ENCODE results near the gene CSNK1E.
A peak's percentile ranks its signal among the peaks of the same experiment; 100 is the strongest.
"Not testable (repeated sequence)": the region's sequence is repeated elsewhere in the genome, so short reads cannot be mapped to it uniquely, and the experiment has no call there.

CSNK1E gene

DNA sequence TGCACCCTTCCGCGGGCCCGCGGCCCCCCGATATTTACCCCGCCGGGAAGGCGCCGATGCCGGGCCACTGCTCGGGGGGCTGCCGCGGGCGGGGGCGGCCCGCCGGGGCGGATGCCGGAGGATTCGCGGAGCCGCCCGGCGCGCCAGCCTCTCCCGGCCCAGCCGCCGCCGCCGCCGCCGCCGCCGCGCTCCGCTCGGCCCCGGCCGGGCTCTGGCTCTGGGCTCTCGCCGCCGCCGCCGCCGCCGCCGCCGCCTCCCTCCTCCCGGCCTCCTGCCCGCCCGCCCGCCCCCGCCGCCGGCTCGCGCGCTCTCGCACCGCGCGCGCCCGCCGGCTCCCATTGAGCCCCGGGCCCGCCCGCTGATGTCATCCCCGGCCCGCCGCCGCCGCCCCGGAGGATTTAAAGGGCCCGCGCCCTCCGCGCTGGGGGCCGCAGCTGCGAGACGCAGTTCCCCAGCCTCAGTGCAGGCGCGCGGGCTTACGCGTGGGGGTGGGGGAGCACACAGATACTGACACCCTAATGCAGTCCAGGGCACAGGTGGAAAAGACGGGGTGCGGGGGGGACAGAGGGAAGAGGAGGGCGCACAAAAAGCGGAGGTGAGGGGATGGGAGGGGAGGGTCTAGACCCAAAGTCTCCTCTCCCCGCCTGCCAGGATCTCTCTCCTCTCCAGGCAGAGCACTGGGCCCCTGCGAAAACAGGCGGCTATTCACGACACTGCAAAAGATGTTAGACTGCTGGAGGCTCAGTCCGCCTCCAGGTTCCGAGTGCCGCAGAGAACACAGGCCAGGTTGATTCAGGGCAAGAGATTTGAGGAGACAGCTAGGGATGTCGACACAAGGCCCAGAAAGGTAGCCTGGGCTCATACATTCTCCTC lies at the start of gene CSNK1E:
Gene CSNK1E (minus strand): TSS at position 312 of the 873 bp plus-strand sequence. CDS start 3,276 bp downstream, outside the sequence.
- DNase-seq: peak; percentile 91

DNA sequence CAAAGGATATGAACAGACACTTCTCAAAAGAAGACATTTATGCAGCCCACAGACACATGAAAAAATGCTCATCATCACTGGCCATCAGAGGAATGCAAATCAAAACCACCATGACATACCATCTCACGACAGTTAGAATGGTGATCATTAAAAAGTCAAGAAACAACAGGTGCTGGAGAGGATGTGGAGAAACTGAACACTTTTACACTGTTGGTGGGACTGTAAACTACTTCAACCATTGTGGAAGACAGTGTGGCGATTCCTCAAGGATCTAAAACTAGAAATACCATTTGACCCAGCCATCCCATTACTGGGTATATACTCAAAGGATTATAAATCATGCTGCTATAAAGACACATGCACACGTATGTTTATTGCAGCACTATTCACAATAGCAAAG lies 48.6 kb upstream of the CSNK1E start:
- not testable (repeated sequence) for DNase-seq

DNA sequence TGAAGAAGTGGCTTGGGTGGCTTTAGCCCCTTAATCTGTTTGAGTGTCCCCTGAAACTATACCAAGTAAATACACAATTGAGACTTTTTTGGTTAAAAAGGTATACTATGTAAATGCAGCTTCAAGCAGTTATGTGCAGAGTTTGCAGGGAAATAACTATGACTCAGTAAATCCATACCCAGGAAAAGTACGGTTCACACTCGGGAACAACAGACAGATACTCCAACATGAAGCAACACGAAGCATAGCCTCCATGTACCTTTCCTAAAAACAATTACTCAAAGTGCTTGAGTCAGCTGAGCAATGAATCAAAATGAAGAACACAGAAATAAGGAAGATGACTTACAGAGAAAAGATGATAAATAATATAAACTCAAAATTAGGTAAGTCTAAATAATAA lies 47.9 kb upstream of the CSNK1E start:
- not testable (repeated sequence) for DNase-seq

DNA sequence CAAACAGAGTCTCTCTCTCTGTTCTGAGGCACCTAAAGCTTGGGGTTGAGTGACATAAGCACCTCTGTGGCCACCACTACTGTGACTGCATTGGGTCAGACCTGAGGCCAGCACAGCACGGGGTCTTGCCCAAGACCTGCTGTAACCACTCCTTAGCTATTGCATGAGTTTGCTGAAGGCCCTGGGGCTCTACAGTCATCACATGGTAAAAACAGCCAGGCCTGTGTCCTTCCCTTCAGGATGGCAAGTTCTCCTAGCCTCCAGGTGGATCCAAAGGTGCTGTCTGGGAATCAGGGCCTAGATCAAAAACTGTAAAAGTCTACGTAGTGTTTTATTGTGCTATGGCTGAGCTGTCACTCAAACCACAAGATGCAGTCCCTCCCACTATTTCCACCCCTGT lies 43.3 kb upstream of the CSNK1E start:
- not testable (repeated sequence) for DNase-seq

DNA sequence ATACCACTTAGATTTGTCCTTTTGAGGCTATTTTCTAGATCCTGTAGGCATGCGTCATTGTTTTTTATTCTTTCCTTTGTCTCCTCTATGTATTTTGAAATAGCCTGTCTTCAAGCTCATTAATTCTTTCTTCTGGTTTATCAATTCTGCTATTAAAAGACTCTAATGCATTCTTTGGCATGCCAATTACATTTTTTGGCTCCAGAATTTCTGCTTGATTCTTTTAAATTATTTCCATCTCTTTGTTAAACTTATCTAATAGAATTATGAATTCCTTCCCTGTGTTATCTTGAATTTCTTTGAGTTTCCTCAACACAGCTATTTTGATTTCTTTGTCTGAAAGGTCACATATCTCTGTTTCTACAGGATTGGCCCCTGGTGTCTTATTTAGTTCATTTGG lies 42.6 kb upstream of the CSNK1E start:
- not testable (repeated sequence) for DNase-seq

DNA sequence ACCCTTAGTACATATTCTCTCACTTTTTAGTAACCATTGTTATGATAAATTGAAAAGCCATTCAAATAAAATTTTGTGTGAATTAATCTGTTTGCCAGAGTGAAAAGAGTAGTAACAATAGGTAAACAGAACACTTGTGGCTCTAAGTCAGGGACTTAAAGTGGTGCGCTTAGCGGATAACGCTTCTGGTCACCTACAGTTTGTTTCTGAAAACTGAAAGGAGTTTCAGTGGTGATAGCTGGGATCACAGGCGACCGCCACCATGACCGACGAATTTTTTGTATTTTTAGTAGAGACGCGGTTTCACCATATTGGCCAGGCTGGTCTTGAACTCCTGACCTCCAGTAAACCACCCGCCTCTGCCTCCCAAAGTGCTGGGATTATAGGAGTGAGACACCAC lies 40.7 kb upstream of the CSNK1E start:
- DNase-seq: not testable (repeated sequence)

DNA sequence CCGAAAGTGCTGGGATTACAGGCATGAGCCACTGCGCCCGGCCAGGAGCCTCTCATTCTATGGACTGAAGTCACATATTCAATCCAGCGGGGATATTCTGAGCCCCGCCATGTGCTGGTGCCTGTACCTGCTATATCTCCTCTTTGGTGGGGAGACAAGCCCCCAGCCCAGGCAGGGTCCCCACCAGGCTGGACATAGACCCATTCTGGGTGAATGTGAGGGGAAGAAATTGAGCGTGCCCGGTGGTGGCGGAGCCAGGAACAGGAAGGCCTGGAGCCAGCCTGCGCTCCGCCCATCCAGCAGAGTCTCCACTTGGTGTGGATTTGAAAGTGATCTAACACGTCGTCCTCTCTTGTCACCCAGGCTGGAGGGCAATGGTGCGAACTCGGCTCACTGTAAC lies 38.0 kb upstream of the CSNK1E start:
- peak; percentile 47 for DNase-seq

DNA sequence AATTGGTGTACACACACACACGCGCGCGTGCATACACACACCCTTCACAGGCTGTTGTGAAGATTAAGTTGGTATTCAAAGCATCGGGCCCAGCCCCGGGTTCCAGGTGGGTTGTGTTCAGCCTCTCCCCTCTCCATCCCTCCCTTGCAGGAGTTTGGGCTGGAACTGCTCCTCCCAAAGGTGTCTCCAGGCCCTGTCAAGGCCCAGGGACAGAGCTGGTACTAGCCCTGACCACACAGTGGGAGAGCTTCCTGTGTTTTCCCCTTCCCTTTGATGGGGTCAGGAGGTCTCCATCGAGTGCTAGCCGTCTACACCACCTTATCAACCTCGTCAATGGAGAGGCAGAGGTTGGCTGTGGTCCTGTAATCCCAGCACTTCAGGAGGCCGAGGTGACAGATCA lies 36.5 kb upstream of the CSNK1E start:
- DNase-seq: no peak

DNA sequence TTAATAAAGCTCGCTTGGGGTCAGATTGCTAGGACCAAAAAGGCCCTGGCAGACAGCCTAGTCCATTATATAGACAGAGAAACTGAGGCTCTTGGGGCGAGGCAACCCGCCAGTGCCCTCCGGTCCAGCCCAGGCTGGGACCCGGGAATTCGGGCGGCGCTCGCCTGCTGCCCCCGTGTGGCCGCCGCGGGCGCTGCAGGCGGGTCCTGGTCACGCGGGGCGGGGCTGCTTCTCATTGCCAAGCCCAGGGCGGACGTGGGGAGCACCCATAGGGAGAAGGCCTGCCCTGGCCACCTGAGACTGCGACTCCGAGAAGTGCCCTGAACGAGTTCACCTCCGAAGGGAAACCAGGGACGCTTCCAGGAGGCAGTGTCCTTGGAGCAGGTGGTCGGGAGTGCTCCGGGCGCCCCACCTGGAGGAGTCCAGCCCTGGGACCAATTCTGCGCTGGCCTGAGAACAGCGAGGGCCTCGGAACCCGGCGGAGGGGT lies 36.0 kb upstream of the CSNK1E start:
- peak; percentile 89 for DNase-seq

DNA sequence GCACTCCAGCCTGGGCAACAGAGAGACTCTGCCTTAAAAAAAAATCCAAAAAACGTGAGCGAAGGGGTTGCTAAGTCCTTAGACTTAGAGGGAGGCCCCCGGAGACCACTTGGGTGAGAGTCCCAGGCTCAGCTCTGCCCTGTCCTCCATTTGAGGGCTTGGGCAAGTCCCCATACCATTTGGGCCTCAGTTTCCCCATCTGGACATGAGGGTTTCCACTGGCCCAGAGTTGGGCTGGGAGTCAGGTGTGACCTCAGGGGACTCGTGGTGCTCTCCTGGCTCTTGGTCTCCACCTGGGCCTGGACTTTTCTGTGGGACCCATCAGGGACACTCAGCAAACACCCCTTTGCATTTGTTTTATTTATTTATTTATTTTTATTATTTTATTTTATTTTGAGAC lies 35.2 kb upstream of the CSNK1E start:
- DNase-seq: peak; percentile 30

DNA sequence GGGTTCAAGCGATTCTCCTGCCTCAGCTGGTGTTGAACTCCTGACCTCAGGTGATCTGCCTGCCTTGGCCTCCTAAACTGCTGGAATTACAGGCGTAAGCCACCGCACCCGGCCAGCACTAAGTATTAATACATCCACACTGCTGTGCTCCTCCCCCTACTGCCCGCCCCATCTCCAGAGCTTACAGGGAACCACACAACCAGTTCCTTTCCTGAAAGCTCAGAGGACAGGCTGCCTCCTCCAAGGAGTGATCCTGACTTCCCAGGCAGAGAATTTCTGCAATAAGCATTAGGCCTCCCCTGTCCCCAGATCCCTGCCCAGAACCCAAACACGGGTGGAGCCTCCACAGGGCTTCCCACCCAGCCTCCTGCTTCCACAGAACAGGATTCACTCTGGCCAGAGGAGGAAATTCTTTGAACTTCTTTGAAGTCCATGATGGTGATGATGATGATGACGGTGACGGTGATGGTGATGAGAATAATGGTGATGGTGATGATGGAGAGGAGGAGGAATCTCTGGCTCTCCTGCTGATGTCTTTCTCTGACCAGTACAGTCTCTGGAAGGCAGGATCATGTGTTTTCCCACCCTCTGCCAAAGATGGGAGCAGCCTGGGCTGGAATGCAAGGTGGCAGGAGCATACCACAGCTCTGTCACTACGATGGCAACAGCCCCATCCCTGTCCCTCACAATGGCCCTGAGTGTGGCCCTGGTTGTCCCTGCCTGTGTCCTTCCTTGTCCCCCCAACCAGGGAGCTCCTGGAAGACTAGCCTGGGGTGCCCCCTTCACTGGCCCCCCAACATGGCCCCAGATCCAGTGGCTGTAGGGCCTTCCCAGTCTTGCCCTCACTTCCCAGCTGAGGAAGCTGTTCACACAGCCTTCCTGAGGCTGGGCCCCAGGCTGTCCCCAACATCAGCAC lies 33.5 kb upstream of the CSNK1E start:
- peak; percentile 24 for DNase-seq

DNA sequence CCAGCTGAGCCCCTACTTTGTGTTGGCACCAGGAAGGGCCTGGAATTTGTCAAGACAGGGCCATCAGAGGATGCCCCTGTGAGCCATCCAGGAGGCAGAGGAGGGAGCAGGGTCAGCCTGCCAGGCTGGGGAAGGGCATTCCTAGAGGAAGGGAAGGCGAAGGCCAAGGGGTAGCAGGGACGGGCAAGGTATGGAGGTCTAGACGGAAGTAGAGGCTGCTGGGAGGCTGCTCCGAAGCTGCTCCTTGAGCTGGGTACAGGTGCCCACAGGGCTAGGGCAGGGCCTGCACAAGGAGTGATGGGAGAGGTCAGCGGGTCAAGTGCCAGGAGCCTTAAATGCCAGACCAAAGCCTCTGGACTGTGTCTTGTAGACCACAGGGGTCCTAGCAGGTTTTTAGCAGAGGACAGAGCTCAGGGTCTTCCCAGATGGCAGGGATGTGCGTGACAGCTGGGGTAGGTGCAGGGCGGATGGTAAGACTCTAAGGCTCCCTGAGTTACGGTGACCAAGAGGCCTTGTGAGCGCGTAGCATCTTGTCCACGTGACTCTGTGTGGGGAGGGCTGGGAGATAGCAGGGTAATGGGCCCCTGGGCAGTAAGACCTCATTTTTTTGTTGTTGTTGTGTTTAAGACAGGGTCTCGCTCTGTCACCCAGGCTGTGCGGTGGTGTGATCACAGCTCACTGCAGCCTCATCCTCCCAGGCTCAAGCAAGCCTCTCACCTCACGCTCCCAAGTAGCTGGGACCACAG lies 31.7 kb upstream of the CSNK1E start:
- peak; percentile 44 for DNase-seq

DNA sequence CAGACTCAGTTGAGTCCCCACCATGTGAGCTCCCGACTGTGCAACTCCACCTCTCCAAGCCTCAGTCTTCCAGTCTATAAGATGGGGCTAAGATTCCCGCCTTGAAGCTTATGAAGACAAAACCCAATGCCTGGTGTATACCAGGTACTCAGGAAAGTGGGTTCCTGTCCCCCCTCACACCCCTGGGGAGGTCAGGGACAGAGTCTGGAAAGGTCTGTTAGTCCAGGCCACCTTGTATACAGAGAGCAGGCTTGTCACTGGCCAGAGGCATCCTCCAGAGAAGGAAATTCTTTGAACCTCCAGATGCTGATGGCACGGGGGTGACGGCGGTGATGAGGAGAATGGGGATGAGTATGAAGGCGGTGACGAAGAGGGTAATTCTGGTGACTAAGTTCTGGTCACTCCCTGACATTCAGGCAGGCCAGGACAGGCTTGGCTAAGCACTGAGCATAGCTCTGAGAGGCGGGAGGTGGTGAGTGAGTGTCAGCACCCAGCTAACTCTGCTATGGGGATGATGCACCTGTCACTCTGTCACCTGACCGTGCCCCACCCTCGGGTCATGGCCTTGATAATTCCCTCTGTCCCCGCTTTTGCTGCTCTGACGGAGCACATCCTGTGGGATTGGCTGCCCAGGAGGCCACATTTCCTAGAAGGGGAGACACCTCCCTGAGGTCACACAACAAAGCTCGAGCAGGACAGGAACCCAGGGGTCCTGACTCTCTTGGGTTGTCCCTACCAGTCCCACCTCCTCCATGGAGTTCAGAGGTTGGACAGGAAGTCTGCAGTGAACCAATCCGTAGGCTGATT lies 30.9 kb upstream of the CSNK1E start:
- peak; percentile 60 for DNase-seq

DNA sequence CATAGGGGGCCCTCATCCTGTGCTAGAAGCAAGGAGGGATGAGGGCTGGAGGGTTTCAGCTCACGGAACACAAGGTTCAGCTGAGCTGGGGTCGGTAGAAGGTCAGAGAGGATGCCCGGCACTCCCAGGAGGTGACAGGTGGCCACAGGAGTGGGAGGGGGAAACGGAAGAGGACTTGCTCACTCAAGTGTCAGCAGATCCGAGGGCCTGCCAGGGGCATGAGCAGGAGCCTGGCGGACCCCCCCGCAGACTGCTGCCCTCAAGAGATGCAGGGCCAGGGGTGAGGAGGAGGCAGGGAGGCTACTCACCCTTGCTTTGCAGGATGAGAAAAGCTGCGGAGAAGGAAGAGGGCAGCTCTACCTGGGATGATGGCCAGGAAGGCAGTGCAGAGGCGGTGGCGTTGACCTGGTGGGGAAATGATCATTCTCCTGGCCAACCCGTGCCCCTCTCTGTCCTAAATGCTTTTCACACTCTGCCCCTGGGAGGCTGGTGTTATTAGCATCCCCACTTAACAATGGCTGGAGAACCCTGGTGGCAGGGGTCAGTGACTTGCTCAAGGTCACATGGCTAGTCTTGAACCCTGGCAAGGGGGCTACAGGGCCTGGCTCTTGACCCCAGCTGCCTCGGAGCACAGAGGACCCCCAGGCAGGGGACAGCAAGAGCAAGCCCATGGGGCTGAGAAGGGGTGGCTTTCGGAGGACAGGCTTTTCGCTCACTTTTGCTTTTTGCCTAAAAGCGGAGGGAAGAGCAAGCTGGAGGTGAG lies 30.1 kb upstream of the CSNK1E start:
- DNase-seq: peak; percentile 49

DNA sequence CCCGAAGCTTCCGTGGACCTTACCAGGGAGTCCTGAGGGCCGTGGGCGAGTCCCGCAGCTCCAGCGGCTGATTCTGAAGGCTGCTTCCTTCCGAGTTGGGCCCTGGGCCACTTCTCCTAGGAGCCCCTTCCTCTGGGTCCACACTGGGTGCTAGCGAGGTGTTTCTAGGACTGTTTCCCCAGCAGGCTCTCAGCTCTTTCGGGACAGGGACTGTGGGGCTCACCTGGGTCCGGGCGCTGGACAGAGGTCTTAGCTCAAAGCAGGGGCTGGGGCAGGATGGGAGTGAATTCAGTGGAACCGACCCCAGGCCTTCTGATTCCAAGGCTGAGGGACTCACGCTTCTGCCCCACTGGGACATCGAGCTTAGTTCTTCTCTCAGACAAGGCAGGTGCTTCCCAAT lies 29.3 kb upstream of the CSNK1E start:
- DNase-seq: peak; percentile 24

DNA sequence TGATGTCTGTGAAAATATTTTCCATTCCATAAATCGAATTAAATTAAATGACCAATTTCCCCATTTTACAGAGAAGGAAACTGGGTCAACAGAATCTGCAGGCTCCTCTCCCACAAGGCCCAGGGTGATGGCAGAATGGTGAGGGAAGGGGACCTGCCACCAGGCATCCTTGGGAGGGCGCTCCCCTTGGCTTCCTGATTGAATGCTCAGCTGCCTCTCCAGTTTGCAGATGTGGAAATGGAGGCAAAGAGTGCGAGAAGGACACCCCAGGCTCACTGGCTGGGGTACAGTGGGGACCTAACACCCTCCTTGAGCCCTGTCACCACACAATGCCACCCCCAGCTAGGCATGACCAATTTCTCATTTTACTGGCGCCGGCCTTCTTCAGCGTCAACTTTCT lies 28.5 kb upstream of the CSNK1E start:
- DNase-seq: peak; percentile 37

DNA sequence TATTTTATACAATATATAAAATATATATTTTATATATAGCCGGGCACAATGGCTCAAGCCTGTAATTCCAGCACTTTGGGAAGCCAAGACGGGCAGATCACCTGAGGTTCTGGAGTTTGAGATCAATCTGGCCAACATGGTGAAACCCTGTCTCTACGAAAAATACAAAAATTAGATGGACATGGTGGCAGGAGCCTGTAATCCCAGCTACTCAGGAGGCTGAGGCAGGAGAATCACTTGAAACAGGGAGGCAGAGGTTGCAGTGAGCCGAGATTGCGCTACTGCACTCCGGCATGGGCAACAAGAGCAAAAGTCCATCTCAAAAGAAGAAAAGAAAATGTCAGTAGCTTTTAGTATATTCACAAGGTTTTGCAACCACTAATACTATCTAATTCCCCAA lies 22.7 kb upstream of the CSNK1E start:
- DNase-seq: peak; percentile 19

DNA sequence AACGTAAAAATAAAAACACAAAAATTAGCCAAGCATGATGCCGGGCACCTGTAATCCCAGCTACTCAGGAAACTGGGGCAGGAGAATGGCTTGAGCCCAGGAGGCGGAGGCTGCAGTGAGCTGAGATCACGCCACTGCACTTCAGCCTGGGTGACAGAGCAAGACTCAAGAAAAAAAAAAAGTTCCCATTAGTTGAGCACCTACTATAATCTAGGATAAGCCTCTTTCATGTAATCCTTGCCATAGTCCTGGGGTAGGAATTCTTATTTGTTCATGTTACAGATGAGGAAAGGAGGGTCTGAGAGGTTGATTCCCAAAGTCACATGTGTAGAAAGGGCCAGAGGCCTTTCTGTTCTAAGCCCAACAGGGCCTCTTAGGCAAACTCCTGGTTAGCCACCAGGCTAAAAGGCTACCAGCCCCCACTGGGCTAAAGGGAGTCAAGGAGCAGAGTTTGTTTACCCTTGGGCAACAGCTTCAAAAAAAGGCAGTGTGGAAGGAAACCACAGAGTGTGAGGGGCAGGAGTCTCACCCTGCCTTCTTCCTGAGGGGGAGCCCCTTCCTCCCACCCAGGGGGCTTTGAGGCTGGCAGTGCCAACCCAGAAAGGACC lies 21.6 kb upstream of the CSNK1E start:
- DNase-seq: peak; percentile 34

DNA sequence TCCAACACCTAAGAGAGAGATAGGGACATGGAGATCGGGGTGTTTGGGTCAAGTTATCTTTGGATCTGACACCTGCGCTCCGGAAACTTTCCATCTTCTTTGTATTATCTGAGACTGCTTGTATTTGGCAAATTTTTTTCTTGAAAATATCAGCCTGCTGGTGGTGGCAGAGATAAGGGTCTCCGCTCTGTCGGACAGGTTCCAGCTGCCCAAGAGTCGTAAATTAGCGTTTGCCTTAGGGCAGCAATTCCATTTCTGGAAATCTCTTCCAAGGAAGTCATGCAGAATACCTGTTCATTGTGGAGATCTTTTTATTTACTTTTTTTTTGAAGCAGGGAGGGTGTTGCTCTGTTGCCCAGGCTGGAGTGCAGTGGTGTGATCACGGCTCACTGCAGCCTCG lies 19.5 kb upstream of the CSNK1E start:
- DNase-seq: no peak

DNA sequence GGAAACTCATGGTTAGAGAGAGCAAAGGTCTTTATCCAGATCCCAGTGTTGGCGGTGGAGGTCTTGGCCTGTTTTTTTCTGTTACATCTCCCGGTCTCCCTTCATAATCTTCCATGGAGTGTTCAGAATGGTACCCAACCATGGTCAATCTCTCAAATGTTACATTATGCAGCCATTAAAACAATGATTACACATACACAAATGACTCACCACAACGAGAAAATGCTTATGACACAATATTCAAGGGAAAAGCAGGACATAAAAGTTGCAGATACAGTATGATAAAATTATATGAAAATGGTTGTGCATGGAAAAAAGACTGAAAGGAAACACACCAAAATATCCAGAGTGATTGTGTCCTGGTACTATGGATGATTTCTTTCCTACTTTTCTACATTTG lies 17.8 kb upstream of the CSNK1E start:
- DNase-seq: no peak

DNA sequence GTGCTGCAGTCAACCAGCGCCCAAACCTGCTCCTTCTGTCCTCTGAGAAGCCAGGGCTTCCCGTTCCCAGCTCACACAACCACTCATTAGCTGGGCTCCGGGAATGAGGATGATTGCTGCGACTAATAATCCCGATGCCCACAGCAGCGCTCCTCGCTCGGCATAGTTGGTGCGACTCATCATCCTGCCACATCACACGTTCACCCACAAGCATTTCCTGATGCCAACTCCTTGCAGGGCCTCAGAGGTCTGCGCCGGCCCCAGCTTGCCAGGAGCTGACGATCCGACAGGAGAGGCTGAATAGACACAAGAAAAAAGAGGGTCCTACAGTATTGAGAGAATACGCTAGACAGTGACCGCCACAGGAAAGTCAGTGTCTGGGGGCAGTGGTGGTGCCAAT lies 10.6 kb upstream of the CSNK1E start:
- DNase-seq: no peak

Data from activated effector memory CD4-positive, alpha-beta T cell treated with anti-CD3 and anti-CD28 coated beads, Interleukin-2, amount 50 U/mL, for 16 hours (primary cell).